WI38 (cell line): ENCODE results near the gene RNF26.
A peak's percentile ranks its signal among the peaks of the same experiment; 100 is the strongest.

Experiments
- H3K4me3 ChIP-seq: 2 replicates; pipeline ENCODE4 v1.5.1; 2011; ENCODE audit warnings: low read depth, mild to moderate bottlenecking, control low read depth, low read length
- CTCF ChIP-seq: IDR thresholded peaks from 2 replicates; pipeline ENCODE4 v1.5.1; 2012; ENCODE audit warnings: low read depth, mild to moderate bottlenecking, control low read depth, low read length

Gene RNF26

GRCh38 chr11:119307974-119308373 is 26.4 kb upstream of the RNF26 start:
- H3K4me3 ChIP-seq: no peak overlapping the region

GRCh38 chr11:119309411-119309810 is 24.9 kb upstream of the RNF26 start:
- H3K4me3 ChIP-seq: no peak overlapping the region
- no peak for TF ChIP-seq CTCF

More at GRCh38 chr11:119307974-119308373, 26.4 kb upstream of the RNF26 start:
- no peak for TF ChIP-seq CTCF

GRCh38 chr11:119309953-119310681 is 24.2 kb upstream of the RNF26 start:
- H3K4me3 ChIP-seq: no peak overlapping the region
- TF ChIP-seq CTCF: no peak

GRCh38 chr11:119310682-119311052 is 23.7 kb upstream of the RNF26 start:
- H3K4me3 ChIP-seq: no peak overlapping the region
- TF ChIP-seq CTCF: no peak

GRCh38 chr11:119314726-119315125 is 19.6 kb upstream of the RNF26 start:
- H3K4me3 ChIP-seq: no peak overlapping the region
- TF ChIP-seq CTCF: no peak

- no peak for TF ChIP-seq CTCF
- peak overlapping the region; percentile 76 for H3K4me3 ChIP-seq
Measured at GRCh38 chr11:119315131-119316015, 19.0 kb upstream of the RNF26 start.
